ENCODE measurements around the gene CNGA2. TPM values are rescaled to one million over a fixed set of nuclear protein-coding genes. Genes with fewer than 3 reads are reported as not detected.
"Not testable (repeated sequence)": the region's sequence is repeated elsewhere in the genome, so short reads cannot be mapped to it uniquely, and the experiment has no call there.

CNGA2 gene
- total RNA-seq: not detected

- no peak within 1 kb of the TSS for H3K4me3 Mint-ChIP-seq
- DNase-seq: no peak
- H3K4me1 Mint-ChIP-seq (ENCODE audit: low read depth): no peaks in the 10 kb centered on the region
- H3K27me3 Mint-ChIP-seq (ENCODE audit: low read depth): no peaks in the 10 kb centered on the region
- no peaks in the 10 kb centered on the region for H3K36me3 Mint-ChIP-seq (ENCODE audit: insufficient read depth)
- H3K9me3 Mint-ChIP-seq: no peaks in the 10 kb centered on the region
- no peak for ATAC-seq
These were observed at the start of gene CNGA2 for GRCh38 chrX:151734446-151734845. TSS of gene CNGA2 (plus strand) at chrX:151734746. CDS start at chrX:151738484, 3,738 bp downstream.

- Mint-ChIP-seq H3K36me3 (ENCODE audit: insufficient read depth) (no peaks in the 10 kb centered on the region), H3K9me3 (no peaks in the 10 kb centered on the region), H3K4me1 (ENCODE audit: low read depth) (no peaks in the 10 kb centered on the region), H3K4me3 (no peak overlapping the region), H3K27me3 (ENCODE audit: low read depth) (peaks cover 10% of the 10 kb centered on the region)
- DNase-seq (no peak), ATAC-seq (no peak)
These were observed 46.9 kb upstream of the CNGA2 start for GRCh38 chrX:151687635-151688034.

- DNase-seq: no peak
- Mint-ChIP-seq H3K27me3 (ENCODE audit: low read depth) (peaks cover 3% of the 10 kb centered on the region), H3K36me3 (ENCODE audit: insufficient read depth) (no peaks in the 10 kb centered on the region), H3K4me1 (ENCODE audit: low read depth) (no peaks in the 10 kb centered on the region), H3K9me3 (no peaks in the 10 kb centered on the region), H3K4me3 (no peak overlapping the region)
- ATAC-seq: no peak
These were observed 45.9 kb upstream of the CNGA2 start for GRCh38 chrX:151688695-151689094.

- no peak for ATAC-seq
- Mint-ChIP-seq H3K4me1 (ENCODE audit: low read depth) (no peaks in the 10 kb centered on the region), H3K27me3 (ENCODE audit: low read depth) (peaks cover 22% of the 10 kb centered on the region), H3K9me3 (no peaks in the 10 kb centered on the region), H3K36me3 (ENCODE audit: insufficient read depth) (no peaks in the 10 kb centered on the region), H3K4me3 (no peak overlapping the region)
- DNase-seq: no peak
These were observed 41.7 kb upstream of the CNGA2 start for GRCh38 chrX:151692825-151693224.

GRCh38 chrX:151694121-151694520 is 40.4 kb upstream of the CNGA2 start:
- no peak for DNase-seq
- no peak for ATAC-seq
- Mint-ChIP-seq H3K27me3 (ENCODE audit: low read depth) (peaks cover 23% of the 10 kb centered on the region), H3K9me3 (no peaks in the 10 kb centered on the region), H3K4me1 (ENCODE audit: low read depth) (no peaks in the 10 kb centered on the region), H3K36me3 (ENCODE audit: insufficient read depth) (no peaks in the 10 kb centered on the region), H3K4me3 (no peak overlapping the region)

- peaks cover 23% of the 10 kb centered on the region for H3K27me3 Mint-ChIP-seq (ENCODE audit: low read depth)
- DNase-seq (no peak), ATAC-seq (peak in 1 of 2 donors; percentile 18)
- H3K36me3 Mint-ChIP-seq (ENCODE audit: insufficient read depth): no peaks in the 10 kb centered on the region
- no peaks in the 10 kb centered on the region for H3K9me3 Mint-ChIP-seq
- no peak within 1 kb of the TSS for H3K4me3 Mint-ChIP-seq
- no peaks in the 10 kb centered on the region for H3K4me1 Mint-ChIP-seq (ENCODE audit: low read depth)
These were observed 39.6 kb upstream of the CNGA2 start, which contains the start of gene PRRG3 for GRCh38 chrX:151694661-151695582. TSS of gene PRRG3 (plus strand) at chrX:151695458. CDS start at chrX:151698815, 3,357 bp downstream.

GRCh38 chrX:151695583-151696340 is 38.8 kb upstream of the CNGA2 start:
- ATAC-seq: no peak
- H3K4me1 Mint-ChIP-seq (ENCODE audit: low read depth): no peaks in the 10 kb centered on the region

GRCh38 chrX:151697082-151697481 is 37.5 kb upstream of the CNGA2 start:
- DNase-seq; H3K36me3 Mint-ChIP-seq (ENCODE audit: insufficient read depth); H3K4me3 Mint-ChIP-seq; ATAC-seq; H3K9me3 Mint-ChIP-seq; H3K4me1 Mint-ChIP-seq (ENCODE audit: low read depth): not testable (repeated sequence)
- H3K27me3 Mint-ChIP-seq (ENCODE audit: low read depth): peaks cover 23% of the 10 kb centered on the region

More at GRCh38 chrX:151695583-151696340, 38.8 kb upstream of the CNGA2 start:
- Mint-ChIP-seq H3K27me3 (ENCODE audit: low read depth) (peaks cover 23% of the 10 kb centered on the region), H3K36me3 (ENCODE audit: insufficient read depth) (no peaks in the 10 kb centered on the region), H3K4me3 (no peak overlapping the region), H3K9me3 (no peaks in the 10 kb centered on the region)
- no peak for DNase-seq

GRCh38 chrX:151697522-151697921 is 37.0 kb upstream of the CNGA2 start:
- Mint-ChIP-seq H3K4me3 (no peak overlapping the region), H3K27me3 (ENCODE audit: low read depth) (peaks cover 23% of the 10 kb centered on the region), H3K4me1 (ENCODE audit: low read depth) (no peaks in the 10 kb centered on the region), H3K9me3 (no peaks in the 10 kb centered on the region), H3K36me3 (ENCODE audit: insufficient read depth) (no peaks in the 10 kb centered on the region)
- ATAC-seq (no peak), DNase-seq (no peak)

- no peaks in the 10 kb centered on the region for H3K36me3 Mint-ChIP-seq (ENCODE audit: insufficient read depth)
- ATAC-seq: no peak
These were observed 36.1 kb upstream of the CNGA2 start for GRCh38 chrX:151698485-151698884.

GRCh38 chrX:151699746-151700145 is 34.8 kb upstream of the CNGA2 start:
- no peak overlapping the region for H3K4me3 Mint-ChIP-seq
- H3K9me3 Mint-ChIP-seq: no peaks in the 10 kb centered on the region
- no peaks in the 10 kb centered on the region for H3K36me3 Mint-ChIP-seq (ENCODE audit: insufficient read depth)
- no peaks in the 10 kb centered on the region for H3K4me1 Mint-ChIP-seq (ENCODE audit: low read depth)
- no peak for DNase-seq
- ATAC-seq: no peak
- peaks cover 15% of the 10 kb centered on the region for H3K27me3 Mint-ChIP-seq (ENCODE audit: low read depth)

More at GRCh38 chrX:151698485-151698884, 36.1 kb upstream of the CNGA2 start:
- no peak overlapping the region for H3K4me3 Mint-ChIP-seq
- no peak for DNase-seq
- H3K4me1 Mint-ChIP-seq (ENCODE audit: low read depth): no peaks in the 10 kb centered on the region
- no peaks in the 10 kb centered on the region for H3K9me3 Mint-ChIP-seq
- peaks cover 23% of the 10 kb centered on the region for H3K27me3 Mint-ChIP-seq (ENCODE audit: low read depth)

- Mint-ChIP-seq H3K27me3 (ENCODE audit: low read depth) (peaks cover 14% of the 10 kb centered on the region), H3K9me3 (no peaks in the 10 kb centered on the region), H3K4me3 (no peak overlapping the region), H3K36me3 (ENCODE audit: insufficient read depth) (no peaks in the 10 kb centered on the region), H3K4me1 (ENCODE audit: low read depth) (no peaks in the 10 kb centered on the region)
- DNase-seq (no peak), ATAC-seq (no peak)
These were observed 34.0 kb upstream of the CNGA2 start for GRCh38 chrX:151700581-151700980.

GRCh38 chrX:151701071-151701470 is 33.5 kb upstream of the CNGA2 start:
- no peak overlapping the region for H3K4me3 Mint-ChIP-seq
- no peak for ATAC-seq
- H3K27me3 Mint-ChIP-seq (ENCODE audit: low read depth): peaks cover 10% of the 10 kb centered on the region
- no peaks in the 10 kb centered on the region for H3K9me3 Mint-ChIP-seq
- H3K4me1 Mint-ChIP-seq (ENCODE audit: low read depth): no peaks in the 10 kb centered on the region
- no peaks in the 10 kb centered on the region for H3K36me3 Mint-ChIP-seq (ENCODE audit: insufficient read depth)
- DNase-seq: no peak

- Mint-ChIP-seq H3K9me3 (no peaks in the 10 kb centered on the region), H3K4me1 (ENCODE audit: low read depth) (no peaks in the 10 kb centered on the region), H3K4me3 (no peak overlapping the region), H3K27me3 (ENCODE audit: low read depth) (peaks cover 7% of the 10 kb centered on the region), H3K36me3 (ENCODE audit: insufficient read depth) (no peaks in the 10 kb centered on the region)
- ATAC-seq (no peak), DNase-seq (no peak)
These were observed 33.0 kb upstream of the CNGA2 start for GRCh38 chrX:151701531-151701930.
